ENCODE data around the gene HPGDS.

DNA sequence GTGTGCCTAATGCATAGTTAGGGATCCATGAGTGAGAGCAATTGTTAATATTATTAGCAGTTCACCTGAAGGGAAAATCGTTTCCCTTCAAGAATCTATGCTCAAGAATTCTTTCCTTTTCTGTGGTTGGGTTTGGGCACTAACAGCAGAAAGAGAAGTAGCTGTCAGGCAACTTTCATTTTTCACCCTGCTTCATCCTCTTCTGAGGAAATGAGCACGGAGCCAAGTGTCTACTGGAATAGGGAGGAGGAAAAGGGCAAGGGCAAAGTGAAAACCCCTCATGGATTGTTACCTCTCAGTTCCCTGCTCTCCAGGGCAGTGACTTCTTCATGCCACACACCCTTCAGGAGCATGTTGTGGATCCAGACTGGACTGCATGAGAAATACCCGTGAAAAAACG is 2.6 kb upstream of the HPGDS start:
- TF ChIP-seq CTCF (conservative IDR thresholded peaks at IDR 0.05; ENCODE audit: low read depth, low read length) (no peak), EZH2phosphoT487 (IDR thresholded peaks at IDR 0.05; ENCODE audit: borderline replicate concordance, low read length) (no peak)
